Right atrium auricular region (tissue), 2 donors: Measurements from ENCODE around the gene RCL1. TPM values are rescaled to one million over a fixed set of nuclear protein-coding genes. Genes with fewer than 3 reads are reported as not detected.
"Not testable (repeated sequence)": the region's sequence is repeated elsewhere in the genome, so short reads cannot be mapped to it uniquely, and the experiment has no call there.

ENCODE experiments used
- DNase-seq: peaks from one replicate; pipeline ENCODE4 v3.0.0-alpha.2; 2019; ENCODE audit warnings: low spot score
- H3K27ac ChIP-seq, 2 donors: fragments of 200-600 bp; sonication (generic); 1 replicate in 1 of 2; 2 replicates in 1 of 2; pipeline ENCODE4 v1.5.1; 2016 to 2019
- H3K27me3 ChIP-seq, 2 donors: fragments of 200-600 bp; sonication (generic); one replicate each; pipeline versions ENCODE4 v1.5.1 to v1.6.0; 2017 to 2019
- H3K36me3 ChIP-seq: fragments of 200-600 bp; sonication (generic); one replicate; pipeline ENCODE4 v1.5.1; 2016
- H3K4me1 ChIP-seq, 2 donors: fragments of 200-600 bp; sonication (generic); one replicate each; pipeline versions ENCODE4 v1.5.1 to v1.6.0; 2017 to 2019
- H3K4me3 ChIP-seq, 2 donors: fragments of 200-600 bp; sonication (generic); 1 replicate in 1 of 2; 2 replicates in 1 of 2; pipeline ENCODE4 v1.5.1; 2017 to 2019; ENCODE audit warnings: mild to moderate bottlenecking in 1 of 2, moderate library complexity in 1 of 2
- H3K9me3 ChIP-seq, 2 donors: fragments of 200-600 bp; sonication (generic); one replicate each; pipeline ENCODE4 v1.5.1; 2019
- CTCF ChIP-seq, 2 donors: fragments of 200-600 bp; sonication (generic); IDR thresholded peaks; one replicate each; pipeline ENCODE4 v1.5.1; 2019; ENCODE audit warnings: antibody characterized with exemption in 2 of 2
- microRNA-seq, 2 donors: library from miRNA; unstranded; fragments of <30 nt; microRNA quantifications; one replicate each; pipeline ENCODE4, GENCODE V29; 2016 to 2017; ENCODE audit warnings: borderline number of aligned reads in 2 of 2, borderline replicate concordance in 1 of 2
- total RNA-seq, 2 donors: library from RNA; depleted of rRNA; stranded (reverse); fragments of >200 nt; gene quantifications; one replicate each; pipeline ENCODE4 v1.1.0, GENCODE V29; 2016

Gene RCL1
- total RNA-seq, 2 donors from 2014 or later, result 7.2 to 8.6 TPM

- no peak overlapping the region for H3K4me3 ChIP-seq
- no peak overlapping the region for H3K27ac ChIP-seq
- no peaks in the 10 kb centered on the region for H3K36me3 ChIP-seq
- peaks cover 0 to 3% of the 10 kb centered on the region in 2 donors for H3K9me3 ChIP-seq
- DNase-seq, result no peak
- no peak for TF ChIP-seq CTCF (IDR thresholded peaks at IDR 0.05)
- no peaks in the 10 kb centered on the region for H3K27me3 ChIP-seq
- no peaks in the 10 kb centered on the region for H3K4me1 ChIP-seq
Observed at GRCh38 chr9:4894076-4894475, 101.3 kb downstream of the RCL1 start.

GRCh38 chr9:4899853-4900252 is 107.1 kb downstream of the RCL1 start:
- DNase-seq, H3K36me3 ChIP-seq, H3K27ac ChIP-seq, H3K27me3 ChIP-seq, H3K4me3 ChIP-seq, H3K4me1 ChIP-seq: not testable (repeated sequence)
- H3K9me3 ChIP-seq, result peaks cover 0 to 15% of the 10 kb centered on the region in 2 donors

- H3K36me3 ChIP-seq, H3K27me3 ChIP-seq, H3K27ac ChIP-seq, DNase-seq: not testable (repeated sequence)
- Histone ChIP-seq H3K9me3 (peaks cover 0 to 15% of the 10 kb centered on the region in 2 donors), H3K4me3 (peak overlapping the region in 1 of 2 donors; percentile 15), H3K4me1 (peaks cover 0 to 11% of the 10 kb centered on the region in 2 donors)
Observed at GRCh38 chr9:4901401-4902134, 108.8 kb downstream of the RCL1 start.

GRCh38 chr9:4902135-4902475 is 109.4 kb downstream of the RCL1 start:
- no peak overlapping the region for H3K27ac ChIP-seq
- H3K27me3 ChIP-seq, result no peaks in the 10 kb centered on the region

GRCh38 chr9:4904322-4905134 is 111.8 kb downstream of the RCL1 start:
- TF ChIP-seq CTCF (IDR thresholded peaks at IDR 0.05), result no peak
- Histone ChIP-seq H3K4me1 (peaks cover 0 to 11% of the 10 kb centered on the region in 2 donors), H3K27ac (no peak overlapping the region), H3K36me3 (no peaks in the 10 kb centered on the region), H3K4me3 (no peak overlapping the region), H3K9me3 (peaks cover 0 to 10% of the 10 kb centered on the region in 2 donors), H3K27me3 (no peaks in the 10 kb centered on the region)
- DNase-seq, result no peak

More at GRCh38 chr9:4902135-4902475, 109.4 kb downstream of the RCL1 start:
- DNase-seq, result no peak
- H3K4me1 ChIP-seq, result peaks cover 0 to 11% of the 10 kb centered on the region in 2 donors
- no peak overlapping the region for H3K4me3 ChIP-seq
- TF ChIP-seq CTCF (IDR thresholded peaks at IDR 0.05), result no peak
- H3K36me3 ChIP-seq, result no peaks in the 10 kb centered on the region
- H3K9me3 ChIP-seq, result peaks cover 0 to 15% of the 10 kb centered on the region in 2 donors

- Histone ChIP-seq H3K27ac (no peak overlapping the region), H3K4me1 (peaks cover 0 to 11% of the 10 kb centered on the region in 2 donors), H3K27me3 (no peaks in the 10 kb centered on the region), H3K36me3 (no peaks in the 10 kb centered on the region), H3K9me3 (peaks cover 0 to 4% of the 10 kb centered on the region in 2 donors), H3K4me3 (no peak overlapping the region)
- no peak for DNase-seq
- TF ChIP-seq CTCF (IDR thresholded peaks at IDR 0.05), result no peak
Observed at GRCh38 chr9:4905135-4905490, 112.4 kb downstream of the RCL1 start.

Small RNA genes lying within 50 kb of the gene (microRNA-seq; reads per million reads assigned to microRNA genes)
- 62.2 to 193 reads per million in 2 donors for gene MIR101-2

Other genes with a start within 250 kb of the RCL1 start
- gene PLPP6, start 130.7 kb upstream of the RCL1 start, total RNA-seq, result 1 to 10 TPM; 3.9 to 4.1 TPM
- 1 to 10 TPM in 1 of 2 donors, under 1 TPM in 1; 0.15 to 1.3 TPM for gene SPATA6L, start 126.5 kb upstream of the RCL1 start, total RNA-seq
- 10 to 100 TPM; 44.9 to 53.4 TPM for gene CDC37L1, start 113.4 kb upstream of the RCL1 start, total RNA-seq
- 100 to 1,000 TPM; 109 to 201 TPM for gene AK3, start 51.7 kb upstream of the RCL1 start, total RNA-seq
- gene JAK2, start 192.3 kb downstream of the RCL1 start, total RNA-seq, result 10 to 100 TPM in 1 of 2 donors, 1 to 10 TPM in 1; 7.6 to 21.6 TPM